Activated CD4-positive, alpha-beta memory T cell treated with anti-CD3 and anti-CD28 coated beads for 36 hours (primary cell): Measurements from ENCODE around the gene SLC25A51. TPM values are rescaled to one million over a fixed set of nuclear protein-coding genes. Genes with fewer than 3 reads are reported as not detected.

Source experiments
- CTCF ChIA-PET: fragments of 350-600 bp; sonication (Branson Sonifier 250); formaldehyde crosslinking; loops from one replicate; lab custom pipeline; 2021; ENCODE audit warnings: antibody characterized with exemption, inconsistent platforms; lab: Charles Lee
- POLR2A ChIA-PET: fragments of 350-600 bp; sonication (Branson Sonifier 250); formaldehyde crosslinking; loops from one replicate; lab custom pipeline; 2021; ENCODE audit warnings: antibody characterized with exemption; lab: Charles Lee
- DNase-seq: peaks from one replicate; pipeline ENCODE4 v3.0.0-alpha.2; 2020
- H3K27ac Mint-ChIP-seq: one replicate; pipeline ENCODE4 v1.8.0; 2021; ENCODE audit warnings: mixed read lengths
- H3K27me3 Mint-ChIP-seq: one replicate; pipeline ENCODE4 v1.8.0; 2021; ENCODE audit warnings: mixed read lengths
- H3K36me3 Mint-ChIP-seq: one replicate; pipeline ENCODE4 v1.8.0; 2021; ENCODE audit warnings: mixed read lengths
- H3K4me1 Mint-ChIP-seq: one replicate; pipeline ENCODE4 v1.8.0; 2021; ENCODE audit warnings: low read depth, mixed read lengths
- H3K4me3 Mint-ChIP-seq: one replicate; pipeline ENCODE4 v1.8.0; 2021; ENCODE audit warnings: mild to moderate bottlenecking, mixed read lengths
- H3K9me3 Mint-ChIP-seq: one replicate; pipeline ENCODE4 v1.8.0; 2021; ENCODE audit warnings: mixed read lengths
- intact Hi-C: fragments of 100-400 bp; cut with micrococcal nuclease; formaldehyde crosslinking; loops from one replicate; pipeline ENCODE4 v1.15.1; 2023
- total RNA-seq, 2 experiments: library from RNA; stranded (reverse); gene quantifications; one replicate each; pipeline ENCODE4 v1.2.3, GENCODE V29; 2021

The SLC25A51 gene
- 10 to 100 TPM; 24.0 to 25.8 TPM for total RNA-seq

- Mint-ChIP-seq H3K27ac (peak within 1 kb of the TSS; percentile 87), H3K9me3 (no peaks in the 10 kb centered on the region), H3K4me1 (peaks cover 19% of the 10 kb centered on the region), H3K27me3 (no peaks in the 10 kb centered on the region), H3K36me3 (peaks cover 5% of the 10 kb centered on the region), H3K4me3 (peak within 1 kb of the TSS; percentile 84)
- DNase-seq, result peak; percentile 97
- ChIA-PET POLR2A (interaction anchor here (0.7 to 1.2 kb wide), 3 partner anchors 103 to 152 kb away, joined by 3 to 5 read pairs (median 3); partner anchors contain the start of gene DCAF10), CTCF (interaction anchor here (0.7 to 3.9 kb wide), 9 partner anchors 10 to 256 kb away, joined by 3 to 14 read pairs (median 3); partner anchors contain the start of gene SHB)
- intact Hi-C loops, result loop anchor here (1.0 to 10.0 kb wide), 9 partner anchors 69 to 488 kb away; partner anchors contain the start of genes ALDH1B1, DCAF10, EXOSC3 and POLR1E
Observed at GRCh38 chr9:37903647-37904444, at the start of gene SLC25A51. Gene SLC25A51 (minus strand): TSS chr9:37904127. CDS start chr9:37888550, 15,577 bp downstream.

- CTCF ChIA-PET, result no interaction called here
- H3K27ac Mint-ChIP-seq, result peak overlapping the region; percentile 85
- peaks cover 26% of the 10 kb centered on the region for H3K4me1 Mint-ChIP-seq
- H3K4me3 Mint-ChIP-seq, result peak overlapping the region; percentile 34
- DNase-seq, result no peak
- POLR2A ChIA-PET, result no interaction called here
- no peaks in the 10 kb centered on the region for H3K36me3 Mint-ChIP-seq
- intact Hi-C loops, result no loop called here
- no peaks in the 10 kb centered on the region for H3K9me3 Mint-ChIP-seq
- H3K27me3 Mint-ChIP-seq, result no peaks in the 10 kb centered on the region
Observed at GRCh38 chr9:37953206-37953774, 49.4 kb upstream of the SLC25A51 start.

GRCh38 chr9:37952731-37953130, 48.8 kb upstream of the SLC25A51 start:
- Mint-ChIP-seq H3K4me1 (peaks cover 26% of the 10 kb centered on the region), H3K27me3 (no peaks in the 10 kb centered on the region), H3K9me3 (no peaks in the 10 kb centered on the region), H3K27ac (no peak overlapping the region), H3K36me3 (no peaks in the 10 kb centered on the region), H3K4me3 (no peak overlapping the region)
- ChIA-PET CTCF (no interaction called here), POLR2A (no interaction called here)
- no peak for DNase-seq
- intact Hi-C loops, result no loop called here

- CTCF ChIA-PET, result interaction anchor here (1.4 kb wide), 1 partner anchor 38 kb away, joined by 4 read pairs; no protein-coding TSS in a partner anchor
Observed at GRCh38 chr9:37951671-37952449, 47.9 kb upstream of the SLC25A51 start.

GRCh38 chr9:37950561-37950960, 46.6 kb upstream of the SLC25A51 start:
- DNase-seq, result no peak
- H3K4me1 Mint-ChIP-seq, result peaks cover 26% of the 10 kb centered on the region
- intact Hi-C loops, result no loop called here
- no peak overlapping the region for H3K4me3 Mint-ChIP-seq
- no peaks in the 10 kb centered on the region for H3K9me3 Mint-ChIP-seq
- CTCF ChIA-PET, result interaction anchor here (1.4 kb wide), 1 partner anchor 37 kb away, joined by 4 read pairs; no protein-coding TSS in a partner anchor
- H3K36me3 Mint-ChIP-seq, result no peaks in the 10 kb centered on the region
- no peak overlapping the region for H3K27ac Mint-ChIP-seq
- POLR2A ChIA-PET, result no interaction called here
- no peaks in the 10 kb centered on the region for H3K27me3 Mint-ChIP-seq

More at GRCh38 chr9:37951671-37952449, 47.9 kb upstream of the SLC25A51 start:
- DNase-seq, result no peak
- POLR2A ChIA-PET, result no interaction called here
- H3K27me3 Mint-ChIP-seq, result no peaks in the 10 kb centered on the region
- peaks cover 26% of the 10 kb centered on the region for H3K4me1 Mint-ChIP-seq
- intact Hi-C loops, result no loop called here
- H3K36me3 Mint-ChIP-seq, result no peaks in the 10 kb centered on the region
- H3K27ac Mint-ChIP-seq, result no peak overlapping the region
- H3K4me3 Mint-ChIP-seq, result no peak overlapping the region
- no peaks in the 10 kb centered on the region for H3K9me3 Mint-ChIP-seq

- Mint-ChIP-seq H3K4me1 (peaks cover 21% of the 10 kb centered on the region), H3K9me3 (no peaks in the 10 kb centered on the region), H3K27me3 (no peaks in the 10 kb centered on the region), H3K4me3 (no peak overlapping the region), H3K36me3 (no peaks in the 10 kb centered on the region), H3K27ac (no peak overlapping the region)
- DNase-seq, result no peak
- intact Hi-C loops, result no loop called here
- ChIA-PET POLR2A (no interaction called here), CTCF (no interaction called here)
Observed at GRCh38 chr9:37949576-37949975, 45.6 kb upstream of the SLC25A51 start.

- H3K36me3 Mint-ChIP-seq, result no peaks in the 10 kb centered on the region
- ChIA-PET POLR2A (no interaction called here), CTCF (no interaction called here)
- intact Hi-C loops, result no loop called here
- no peaks in the 10 kb centered on the region for H3K9me3 Mint-ChIP-seq
- H3K4me3 Mint-ChIP-seq, result no peak overlapping the region
- peaks cover 10% of the 10 kb centered on the region for H3K4me1 Mint-ChIP-seq
- no peak overlapping the region for H3K27ac Mint-ChIP-seq
- H3K27me3 Mint-ChIP-seq, result no peaks in the 10 kb centered on the region
- DNase-seq, result no peak
Observed at GRCh38 chr9:37948417-37948980, 44.6 kb upstream of the SLC25A51 start.

- intact Hi-C loops, result no loop called here
- Mint-ChIP-seq H3K36me3 (no peaks in the 10 kb centered on the region), H3K9me3 (no peaks in the 10 kb centered on the region), H3K27me3 (no peaks in the 10 kb centered on the region), H3K4me3 (no peak overlapping the region), H3K27ac (no peak overlapping the region), H3K4me1 (peaks cover 5% of the 10 kb centered on the region)
- no peak for DNase-seq
- ChIA-PET POLR2A (no interaction called here), CTCF (no interaction called here)
Observed at GRCh38 chr9:37947977-37948376, 44.0 kb upstream of the SLC25A51 start.

GRCh38 chr9:37947471-37947870, 43.5 kb upstream of the SLC25A51 start:
- Mint-ChIP-seq H3K9me3 (no peaks in the 10 kb centered on the region), H3K27ac (no peak overlapping the region), H3K4me3 (no peak overlapping the region), H3K36me3 (no peaks in the 10 kb centered on the region), H3K4me1 (no peaks in the 10 kb centered on the region), H3K27me3 (no peaks in the 10 kb centered on the region)
- DNase-seq, result no peak
- ChIA-PET CTCF (no interaction called here), POLR2A (no interaction called here)
- intact Hi-C loops, result no loop called here

- no peak for DNase-seq
Observed at GRCh38 chr9:37946971-37947370, 43.0 kb upstream of the SLC25A51 start.

GRCh38 chr9:37946041-37946440, 42.1 kb upstream of the SLC25A51 start:
- ChIA-PET CTCF (no interaction called here), POLR2A (no interaction called here)
- no peaks in the 10 kb centered on the region for H3K4me1 Mint-ChIP-seq
- no peaks in the 10 kb centered on the region for H3K36me3 Mint-ChIP-seq
- intact Hi-C loops, result no loop called here
- DNase-seq, result no peak
- no peaks in the 10 kb centered on the region for H3K27me3 Mint-ChIP-seq
- no peaks in the 10 kb centered on the region for H3K9me3 Mint-ChIP-seq
- H3K4me3 Mint-ChIP-seq, result no peak overlapping the region
- no peak overlapping the region for H3K27ac Mint-ChIP-seq

More at GRCh38 chr9:37946971-37947370, 43.0 kb upstream of the SLC25A51 start:
- CTCF ChIA-PET, result no interaction called here
- no peak overlapping the region for H3K4me3 Mint-ChIP-seq
- intact Hi-C loops, result no loop called here
- POLR2A ChIA-PET, result no interaction called here
- no peaks in the 10 kb centered on the region for H3K4me1 Mint-ChIP-seq
- no peaks in the 10 kb centered on the region for H3K9me3 Mint-ChIP-seq
- H3K27ac Mint-ChIP-seq, result no peak overlapping the region
- no peaks in the 10 kb centered on the region for H3K27me3 Mint-ChIP-seq
- H3K36me3 Mint-ChIP-seq, result no peaks in the 10 kb centered on the region
